Esophagus squamous epithelium (tissue), 4 donors: ENCODE results near the gene BBS10.

Experiments
- CTCF ChIP-seq, 6 experiments: fragments of 450-650 bp in 4 of 6; fragments of 200-600 bp in 2 of 6; sonication (generic) in 2 of 6; IDR thresholded peaks; one replicate each; pipeline ENCODE4 v1.5.1; 2016 to 2019; ENCODE audit warnings: antibody characterized with exemption in 6 of 6, mild to moderate bottlenecking in 4 of 6, moderate library complexity in 4 of 6
- POLR2A ChIP-seq, 4 donors: fragments of 450-650 bp; IDR thresholded peaks; one replicate each; pipeline ENCODE4 v1.6.1; 2017; ENCODE audit warnings: antibody characterized with exemption in 4 of 4, mild to moderate bottlenecking in 4 of 4, moderate library complexity in 3 of 4

- TF ChIP-seq CTCF (IDR thresholded peaks at IDR 0.05): no peak
- no peak for TF ChIP-seq POLR2A (IDR thresholded peaks at IDR 0.05)
These were observed 36.4 kb downstream of the BBS10 start for GRCh38 chr12:76311796-76312195.
